HEK293T (cell line): ENCODE measurements around the gene JOSD2.

ENCODE experiments used
- CTCF ChIA-PET: fragments of 350-600 bp; formaldehyde crosslinking; extraction: SDS; loops from one replicate; lab custom pipeline; 2021; ENCODE audit warnings: antibody characterized with exemption, inconsistent platforms; lab: Yijun Ruan, JAX
- POLR2A ChIA-PET: fragments of 350-600 bp; formaldehyde crosslinking; extraction: SDS; loops from one replicate; lab custom pipeline; 2020; ENCODE audit warnings: antibody characterized with exemption, inconsistent platforms; lab: Yijun Ruan, JAX
- DNase-seq: peaks from one replicate; pipeline ENCODE4 v3.0.0; 2012; ENCODE audit warnings: mixed read lengths; ENCODE audit errors: extremely low spot score
- ARNT ChIP-seq: fragments of 450-650 bp; IDR thresholded peaks from 2 replicates; pipeline ENCODE4 v1.6.1; 2017; ENCODE audit warnings: mild to moderate bottlenecking
- BHLHE40 ChIP-seq: fragments of 450-650 bp; IDR thresholded peaks from 2 replicates; pipeline ENCODE4 v1.6.1; 2016; ENCODE audit warnings: mild to moderate bottlenecking, moderate library complexity, borderline replicate concordance
- CTBP1 ChIP-seq: fragments of 450-650 bp; IDR thresholded peaks from 2 replicates; pipeline ENCODE4 v1.6.1; 2016; ENCODE audit warnings: borderline replicate concordance
- ELF4 ChIP-seq: fragments of 450-650 bp; IDR thresholded peaks from 2 replicates; pipeline ENCODE4 v1.6.1; 2017; ENCODE audit warnings: antibody characterized with exemption
- FOXA1 ChIP-seq: fragments of 450-650 bp; IDR thresholded peaks from 2 replicates; pipeline ENCODE4 v1.6.1; 2016; ENCODE audit warnings: mild to moderate bottlenecking
- FOXK2 ChIP-seq: fragments of 450-650 bp; IDR thresholded peaks from 2 replicates; pipeline ENCODE4 v1.6.1; 2016; ENCODE audit warnings: mild to moderate bottlenecking
- FOXM1 ChIP-seq: fragments of 450-650 bp; IDR thresholded peaks from 2 replicates; pipeline ENCODE4 v1.6.1; 2017; ENCODE audit warnings: mild to moderate bottlenecking, borderline replicate concordance
- HDGF ChIP-seq: fragments of 450-650 bp; IDR thresholded peaks from 2 replicates; pipeline ENCODE4 v1.6.1; 2017; ENCODE audit warnings: antibody characterized with exemption, borderline replicate concordance
- L3MBTL2 ChIP-seq: fragments of 450-650 bp; conservative IDR thresholded peaks from 2 replicates; pipeline ENCODE4 v1.6.1; 2016; ENCODE audit warnings: mild to moderate bottlenecking
- LEF1 ChIP-seq: fragments of 450-650 bp; IDR thresholded peaks from 2 replicates; pipeline ENCODE4 v1.6.1; 2017; ENCODE audit warnings: mild to moderate bottlenecking, borderline replicate concordance
- NFRKB ChIP-seq: fragments of 450-650 bp; IDR thresholded peaks from 2 replicates; pipeline ENCODE4 v1.6.1; 2016; ENCODE audit warnings: mild to moderate bottlenecking, moderate library complexity
- PKNOX1 ChIP-seq: fragments of 450-650 bp; IDR thresholded peaks from 2 replicates; pipeline ENCODE4 v1.6.1; 2016
- SP1 ChIP-seq: fragments of 450-650 bp; IDR thresholded peaks from 2 replicates; pipeline ENCODE4 v1.6.1; 2017
- SUZ12 ChIP-seq: fragments of 450-650 bp; IDR thresholded peaks from 2 replicates; pipeline ENCODE4 v1.6.1; 2016; ENCODE audit warnings: mild to moderate bottlenecking
- TARDBP ChIP-seq: fragments of 450-650 bp; IDR thresholded peaks from 2 replicates; pipeline ENCODE4 v1.6.1; 2016
- ZNF384 ChIP-seq: fragments of 450-650 bp; IDR thresholded peaks from 2 replicates; pipeline ENCODE4 v1.6.1; 2016

Gene JOSD2

GRCh38 chr19:50468818-50469217 is 42.2 kb downstream of the JOSD2 start:
- CTCF ChIA-PET: no interaction called here

DNA sequence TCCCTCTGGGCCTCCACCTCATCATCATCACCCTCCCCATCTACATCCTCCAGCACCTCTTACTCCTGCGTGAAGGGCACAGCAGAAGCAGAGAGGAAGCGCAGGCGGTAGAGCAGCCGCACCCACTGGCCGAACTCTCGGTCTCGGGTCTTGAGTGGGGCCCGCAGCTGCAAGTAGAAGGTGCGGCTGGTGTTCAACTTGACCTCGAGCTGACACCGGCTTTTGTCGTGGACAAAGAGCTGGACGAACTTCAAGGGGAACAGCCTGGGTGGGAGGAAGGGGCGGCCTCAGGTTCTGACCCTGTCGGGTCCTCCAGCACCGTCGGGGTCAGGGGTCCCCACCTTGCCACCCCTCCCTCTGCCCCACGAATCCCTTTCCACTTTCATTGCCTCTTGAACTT is 43.4 kb downstream of the JOSD2 start:
- POLR2A ChIA-PET: interaction anchor here (1.0 kb wide), 1 partner anchor 84 kb away, joined by 3 read pairs; no protein-coding TSS in a partner anchor
- CTCF ChIA-PET: no interaction called here
- TF ChIP-seq FOXA1 (no peak), HDGF (no peak), ELF4 (no peak), ZNF384 (no peak), SUZ12 (no peak), SP1 (no peak), PKNOX1 (no peak)
- no peak for DNase-seq

More at GRCh38 chr19:50468818-50469217, 42.2 kb downstream of the JOSD2 start:
- DNase-seq: no peak
- TF ChIP-seq CTBP1: no peak
- TF ChIP-seq ZNF384: no peak
- no peak for TF ChIP-seq FOXM1
- no peak for TF ChIP-seq FOXK2
- no peak for TF ChIP-seq L3MBTL2
- TF ChIP-seq TARDBP: no peak
- TF ChIP-seq FOXA1: no peak
- TF ChIP-seq PKNOX1: no peak
- no peak for TF ChIP-seq NFRKB
- TF ChIP-seq LEF1: no peak
- TF ChIP-seq SP1: no peak
- no peak for TF ChIP-seq BHLHE40
- TF ChIP-seq HDGF: no peak
- no peak for TF ChIP-seq ELF4
- POLR2A ChIA-PET: no interaction called here

- POLR2A ChIA-PET: no interaction called here
- no peak for TF ChIP-seq PKNOX1
- no peak for TF ChIP-seq L3MBTL2
- TF ChIP-seq LEF1: no peak
- no peak for TF ChIP-seq NFRKB
- TF ChIP-seq FOXM1: no peak
- no peak for TF ChIP-seq BHLHE40
- no peak for TF ChIP-seq HDGF
- TF ChIP-seq TARDBP: no peak
- TF ChIP-seq SUZ12: no peak
- no peak for TF ChIP-seq CTBP1
- no peak for TF ChIP-seq SP1
- no peak for TF ChIP-seq FOXK2
- TF ChIP-seq ZNF384: no peak
- TF ChIP-seq ELF4: no peak
- TF ChIP-seq ARNT: no peak
- TF ChIP-seq FOXA1: no peak
- CTCF ChIA-PET: interaction anchor here (1.2 to 1.5 kb wide), 4 partner anchors 12 to 110 kb away, joined by 3 to 5 read pairs (median 4); no protein-coding TSS in a partner anchor
- no peak for DNase-seq
These were observed 44.3 kb downstream of the JOSD2 start for GRCh38 chr19:50466706-50467039.

GRCh38 chr19:50465986-50466705 is 44.8 kb downstream of the JOSD2 start:
- peak; percentile 52 for DNase-seq
- TF ChIP-seq HDGF (no peak), SP1 (no peak), FOXA1 (no peak), SUZ12 (no peak), ZNF384 (no peak), BHLHE40 (no peak), L3MBTL2 (no peak), NFRKB (no peak), PKNOX1 (no peak), ARNT (no peak), FOXM1 (no peak), ELF4 (no peak), FOXK2 (no peak), TARDBP (no peak), CTBP1 (no peak), LEF1 (no peak)
- ChIA-PET POLR2A (no interaction called here), CTCF (interaction anchor here (1.2 to 1.5 kb wide), 4 partner anchors 13 to 109 kb away, joined by 3 to 5 read pairs (median 4); no protein-coding TSS in a partner anchor)

DNA sequence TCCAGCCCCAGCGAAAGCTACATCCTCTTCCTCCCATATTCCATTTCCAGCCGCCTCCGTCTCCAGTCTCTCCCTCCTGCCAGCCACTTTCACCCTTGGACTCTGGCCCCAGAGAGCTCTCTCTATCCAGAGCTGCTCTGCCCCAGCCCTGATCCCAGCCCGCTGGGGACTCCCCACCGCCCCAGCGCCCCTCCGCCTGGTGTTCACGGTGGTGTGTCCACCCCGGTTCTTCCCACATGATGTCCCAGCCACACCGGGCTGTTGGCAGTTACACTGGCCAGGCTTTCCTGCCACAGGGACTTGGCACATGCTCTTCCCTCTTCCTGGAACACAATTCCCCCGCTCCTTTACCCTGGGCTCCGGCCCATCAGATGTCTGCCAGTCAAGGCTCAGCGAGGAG is 46.0 kb downstream of the JOSD2 start:
- no peak for DNase-seq
- no peak for TF ChIP-seq FOXA1
- no peak for TF ChIP-seq TARDBP
- TF ChIP-seq ARNT: no peak
- TF ChIP-seq NFRKB: no peak
- TF ChIP-seq ZNF384: no peak
- no peak for TF ChIP-seq CTBP1
- ChIA-PET POLR2A (no interaction called here), CTCF (interaction anchor here (0.7 to 3.0 kb wide), 2 partner anchors 96 to 108 kb away, joined by 3 to 8 read pairs; no protein-coding TSS in a partner anchor)

DNA sequence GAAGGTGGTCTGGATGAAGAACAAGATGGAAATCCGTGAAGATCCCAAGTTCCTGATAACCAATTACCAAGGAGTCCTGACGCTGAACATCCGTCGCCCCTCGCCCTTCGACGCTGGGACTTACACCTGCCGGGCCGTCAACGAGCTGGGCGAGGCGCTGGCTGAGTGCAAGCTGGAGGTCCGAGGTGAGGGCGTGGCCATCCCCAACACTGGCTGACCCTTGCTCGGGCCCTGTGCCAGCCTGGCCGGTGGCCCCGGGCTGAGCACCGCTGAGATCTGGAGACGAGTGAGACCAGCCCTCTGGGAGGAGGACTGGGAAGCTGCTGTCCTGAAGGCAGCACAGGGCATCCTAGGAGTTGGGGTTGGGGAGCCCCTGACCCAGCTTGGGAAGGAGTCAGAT is 46.6 kb downstream of the JOSD2 start:
- DNase-seq: no peak
- TF ChIP-seq NFRKB (no peak), SP1 (no peak), CTBP1 (no peak), BHLHE40 (no peak), HDGF (no peak), L3MBTL2 (no peak), ARNT (no peak), FOXK2 (no peak), ZNF384 (no peak), ELF4 (no peak), SUZ12 (no peak), LEF1 (no peak), FOXA1 (no peak), FOXM1 (no peak), PKNOX1 (no peak)
- POLR2A ChIA-PET: no interaction called here
- CTCF ChIA-PET: interaction anchor here (0.7 to 3.0 kb wide), 2 partner anchors 95 to 107 kb away, joined by 3 to 8 read pairs; no protein-coding TSS in a partner anchor
